ACC112 (cell line): ENCODE results near the gene INHBC.
A peak's percentile ranks its signal among the peaks of the same experiment; 100 is the strongest.
"Not testable (repeated sequence)": the region's sequence is repeated elsewhere in the genome, so short reads cannot be mapped to it uniquely, and the experiment has no call there.

Experiments
- H2AFZ ChIP-seq: fragments of 200-600 bp; sonication (generic); one replicate; pipeline ENCODE4 v1.6.0; 2017; ENCODE audit warnings: antibody characterized with exemption, low read length; ENCODE audit not compliant: unreplicated experiment
- H3K27ac ChIP-seq: fragments of 200-600 bp; sonication (generic); 2 replicates; pipeline ENCODE4 v1.5.1; 2014; ENCODE audit warnings: low read depth, mild to moderate bottlenecking, antibody characterized with exemption, low read length, moderate library complexity
- H3K27me3 ChIP-seq: fragments of 200-600 bp; sonication (generic); 2 replicates; pipeline ENCODE4 v1.6.1; 2014; ENCODE audit warnings: mild to moderate bottlenecking, antibody characterized with exemption, low read length, moderate library complexity, mixed read lengths; ENCODE audit not compliant: insufficient read depth
- H3K36me3 ChIP-seq: fragments of 200-600 bp; sonication (generic); 2 replicates; pipeline ENCODE4 v1.6.1; 2016; ENCODE audit warnings: mild to moderate bottlenecking, antibody characterized with exemption, low read length, moderate library complexity, mixed read lengths; ENCODE audit not compliant: insufficient read depth
- H3K4me1 ChIP-seq: fragments of 200-600 bp; sonication (generic); one replicate; pipeline ENCODE4 v1.6.1; 2016; ENCODE audit warnings: low read length, mixed read lengths; ENCODE audit not compliant: insufficient read depth, unreplicated experiment, control insufficient read depth
- H3K4me3 ChIP-seq: fragments of 200-600 bp; sonication (generic); 2 replicates; pipeline ENCODE4 v1.5.1; 2014; ENCODE audit warnings: mild to moderate bottlenecking, low read depth, low read length
- H3K79me2 ChIP-seq: fragments of 200-600 bp; sonication (generic); one replicate; pipeline ENCODE4 v1.6.0; 2016; ENCODE audit warnings: low read length; ENCODE audit not compliant: control insufficient read depth, unreplicated experiment, insufficient read depth

INHBC gene, protein sequence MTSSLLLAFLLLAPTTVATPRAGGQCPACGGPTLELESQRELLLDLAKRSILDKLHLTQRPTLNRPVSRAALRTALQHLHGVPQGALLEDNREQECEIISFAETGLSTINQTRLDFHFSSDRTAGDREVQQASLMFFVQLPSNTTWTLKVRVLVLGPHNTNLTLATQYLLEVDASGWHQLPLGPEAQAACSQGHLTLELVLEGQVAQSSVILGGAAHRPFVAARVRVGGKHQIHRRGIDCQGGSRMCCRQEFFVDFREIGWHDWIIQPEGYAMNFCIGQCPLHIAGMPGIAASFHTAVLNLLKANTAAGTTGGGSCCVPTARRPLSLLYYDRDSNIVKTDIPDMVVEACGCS

DNA sequence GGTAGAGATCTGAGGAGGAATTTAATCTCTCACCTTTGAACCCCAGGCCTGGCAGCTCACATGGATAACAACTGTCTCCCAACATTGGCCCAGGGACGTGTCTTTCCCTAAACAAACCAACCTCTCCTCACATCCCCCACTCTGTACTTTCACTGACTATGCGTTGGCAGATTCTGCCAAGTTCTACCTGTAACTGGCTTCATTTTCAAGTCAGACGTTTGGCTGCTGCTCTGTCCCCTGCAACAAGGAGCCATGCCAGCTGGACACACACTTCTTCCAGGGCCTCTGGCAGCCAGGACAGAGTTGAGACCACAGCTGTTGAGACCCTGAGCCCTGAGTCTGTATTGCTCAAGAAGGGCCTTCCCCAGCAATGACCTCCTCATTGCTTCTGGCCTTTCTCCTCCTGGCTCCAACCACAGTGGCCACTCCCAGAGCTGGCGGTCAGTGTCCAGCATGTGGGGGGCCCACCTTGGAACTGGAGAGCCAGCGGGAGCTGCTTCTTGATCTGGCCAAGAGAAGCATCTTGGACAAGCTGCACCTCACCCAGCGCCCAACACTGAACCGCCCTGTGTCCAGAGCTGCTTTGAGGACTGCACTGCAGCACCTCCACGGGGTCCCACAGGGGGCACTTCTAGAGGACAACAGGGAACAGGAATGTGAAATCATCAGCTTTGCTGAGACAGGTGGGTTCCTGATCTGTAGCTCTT, at the start of gene INHBC:
Gene INHBC, plus strand, starts transcription at position 268 of the 707 bp plus-strand sequence. Its CDS starts 103 bp downstream, at position 371.
- no peak within 1 kb of the TSS for H3K4me3 ChIP-seq
- H3K4me1 ChIP-seq, result peaks cover 5% of the 10 kb centered on the region

DNA sequence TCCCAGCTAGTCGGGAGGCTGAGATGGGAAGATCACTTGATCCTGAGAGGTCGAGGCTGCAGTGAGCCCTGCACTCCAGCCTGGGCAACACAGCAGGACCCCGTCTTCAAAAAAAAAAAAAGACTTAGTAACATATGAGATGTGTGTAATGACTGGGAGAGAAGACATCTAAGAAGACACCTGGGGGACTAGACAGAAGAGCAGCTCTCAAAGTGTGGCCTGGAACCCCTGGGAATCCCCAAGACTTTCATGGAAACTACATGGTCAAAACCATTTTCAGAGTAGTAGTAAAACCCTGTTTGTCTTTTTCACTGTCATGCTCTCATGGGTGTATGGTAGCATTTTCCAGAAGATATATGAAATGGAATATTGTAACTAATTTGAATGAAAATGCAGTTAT, 49.0 kb upstream of the INHBC start:
- Histone ChIP-seq H3K4me3 (no peak overlapping the region), H3K4me1 (peaks cover 24% of the 10 kb centered on the region), H3K79me2 (no peaks in the 10 kb centered on the region), H3K27ac (no peak overlapping the region), H3K27me3 (no peaks in the 10 kb centered on the region), H3K36me3 (no peaks in the 10 kb centered on the region), H2AFZ (no peak overlapping the region)

More for the DNA sequence above, at the start of gene INHBC:
- Histone ChIP-seq H3K27me3 (no peaks in the 10 kb centered on the region), H3K36me3 (no peaks in the 10 kb centered on the region), H3K79me2 (peaks cover 7% of the 10 kb centered on the region), H3K27ac (no peak within 1 kb of the TSS), H2AFZ (no peak within 1 kb of the TSS)

DNA sequence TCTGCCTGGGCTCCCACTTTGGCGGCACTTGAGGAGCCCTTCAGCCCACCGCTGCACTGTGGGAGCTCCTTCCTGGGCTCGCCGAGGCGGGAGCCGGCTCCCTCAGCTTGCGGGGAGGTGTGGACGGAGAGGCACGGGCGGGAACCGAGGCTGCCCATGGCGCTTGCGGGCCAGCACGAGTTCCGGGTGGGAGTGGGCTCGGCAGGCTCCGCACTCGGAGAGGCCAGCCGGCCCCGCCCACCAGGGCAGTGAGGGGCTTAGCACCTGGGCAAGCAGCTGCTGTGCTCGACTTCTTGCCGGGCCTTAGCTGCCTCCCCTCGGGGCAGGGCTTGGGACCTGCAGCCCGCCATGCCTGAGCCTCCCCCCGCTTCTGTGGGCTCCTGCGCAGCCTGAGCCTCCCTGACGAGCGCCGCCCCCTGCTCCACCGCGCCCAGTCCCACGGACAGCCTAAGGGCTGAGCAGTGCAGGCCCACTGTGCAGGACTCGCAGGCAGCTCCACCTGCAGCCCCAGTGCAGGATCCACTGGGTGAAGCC, 48.3 kb upstream of the INHBC start:
- no peaks in the 10 kb centered on the region for H3K79me2 ChIP-seq
- peaks cover 25% of the 10 kb centered on the region for H3K4me1 ChIP-seq
- H3K36me3 ChIP-seq, result no peaks in the 10 kb centered on the region
- no peaks in the 10 kb centered on the region for H3K27me3 ChIP-seq
- H3K27ac ChIP-seq, result no peak overlapping the region
- no peak overlapping the region for H2AFZ ChIP-seq
- no peak overlapping the region for H3K4me3 ChIP-seq

DNA sequence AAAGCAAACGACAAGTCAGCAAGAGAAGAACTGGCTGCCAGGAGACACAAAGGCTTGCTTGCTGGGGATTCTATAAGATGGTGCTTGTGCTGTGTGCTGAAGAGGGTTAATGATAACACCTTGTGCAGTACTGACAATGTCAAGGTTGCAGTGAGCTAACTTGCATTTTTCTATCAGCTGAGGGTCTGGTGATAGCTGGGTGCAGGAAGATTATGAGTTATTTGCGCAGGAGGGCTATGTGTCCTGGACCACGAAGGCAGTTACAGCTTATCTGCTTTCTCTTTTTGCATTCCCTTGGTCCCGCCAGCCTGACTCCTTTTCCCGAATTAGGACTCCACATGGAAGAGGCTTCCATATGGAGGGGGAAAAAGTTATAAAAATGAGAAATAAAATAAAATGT, 46.2 kb upstream of the INHBC start:
- H3K27ac ChIP-seq, result peak overlapping the region; percentile 86
- H3K27me3 ChIP-seq, result no peaks in the 10 kb centered on the region
- H3K4me1 ChIP-seq, result peaks cover 22% of the 10 kb centered on the region
- no peaks in the 10 kb centered on the region for H3K36me3 ChIP-seq
- H3K4me3 ChIP-seq, result no peak overlapping the region
- H3K79me2 ChIP-seq, result no peaks in the 10 kb centered on the region
- H2AFZ ChIP-seq, result no peak overlapping the region

DNA sequence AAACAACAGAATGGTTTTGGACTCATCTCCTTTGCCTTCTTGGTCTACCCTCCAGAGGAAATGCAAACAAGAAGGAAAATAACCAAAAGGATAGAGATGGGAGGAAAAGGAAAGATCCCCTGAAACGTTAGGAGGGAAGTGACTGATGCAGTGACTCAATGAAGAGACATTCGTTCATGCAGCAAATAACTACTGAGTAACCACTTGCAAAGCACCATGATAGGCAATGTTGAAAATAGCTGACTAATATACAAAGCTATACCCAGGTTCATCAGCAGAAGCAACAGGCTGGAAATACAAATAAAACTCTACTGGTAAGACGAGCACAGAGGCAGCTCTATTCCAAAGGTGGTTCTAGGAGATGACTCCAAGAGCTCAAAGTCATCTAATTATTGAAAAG, 45.6 kb upstream of the INHBC start:
- H2AFZ ChIP-seq, result no peak overlapping the region
- H3K79me2 ChIP-seq, result no peaks in the 10 kb centered on the region
- no peaks in the 10 kb centered on the region for H3K36me3 ChIP-seq
- peak overlapping the region; percentile 86 for H3K27ac ChIP-seq
- peaks cover 22% of the 10 kb centered on the region for H3K4me1 ChIP-seq
- H3K27me3 ChIP-seq, result no peaks in the 10 kb centered on the region
- H3K4me3 ChIP-seq, result peak overlapping the region; percentile 31; the same call in 1 of the 2 replicates

DNA sequence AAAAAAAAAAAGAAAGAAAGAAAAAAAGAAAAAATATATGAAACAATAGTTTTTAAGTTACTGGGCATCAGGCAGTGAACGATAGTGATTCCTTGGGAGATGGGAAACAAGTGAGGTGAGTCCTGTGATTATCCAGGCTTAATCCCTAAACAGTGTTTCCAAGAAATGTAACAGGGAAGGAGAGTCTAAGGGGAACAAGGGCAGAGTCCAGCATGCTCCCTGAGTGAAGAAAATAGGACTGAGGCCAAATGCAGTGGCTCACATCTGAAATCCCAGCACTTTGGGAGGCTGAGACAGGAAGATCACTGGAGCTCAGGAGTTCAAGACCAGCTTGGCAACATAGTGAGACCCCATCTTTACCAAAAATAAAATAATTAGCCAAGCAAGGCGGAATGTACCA, 44.4 kb upstream of the INHBC start:
- Histone ChIP-seq H3K79me2 (no peaks in the 10 kb centered on the region), H3K27ac (peak overlapping the region; percentile 86), H3K4me1 (peaks cover 22% of the 10 kb centered on the region), H3K27me3 (no peaks in the 10 kb centered on the region), H3K36me3 (no peaks in the 10 kb centered on the region), H2AFZ (no peak overlapping the region), H3K4me3 (no peak overlapping the region)

DNA sequence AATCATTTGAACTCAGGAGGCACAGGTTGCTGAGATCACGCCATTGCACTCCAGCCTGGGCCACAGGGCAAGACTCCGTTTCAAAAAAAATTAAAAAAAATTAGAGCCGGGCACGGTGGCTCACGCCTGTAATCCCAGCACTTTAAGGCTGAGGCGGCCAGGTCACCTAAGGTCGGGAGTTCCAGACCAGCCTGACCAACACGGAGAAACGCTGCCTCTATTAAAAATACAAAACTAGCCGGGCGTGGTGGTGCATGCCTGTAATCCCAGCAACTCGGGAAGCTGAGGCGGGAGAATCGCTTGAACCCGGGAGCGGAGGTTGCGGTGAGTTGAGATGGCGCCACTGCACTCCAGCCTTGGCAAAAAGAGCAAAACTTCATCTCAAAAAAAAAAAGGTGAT, 39.5 kb upstream of the INHBC start:
- Histone ChIP-seq H3K4me3 (no peak overlapping the region), H2AFZ (no peak overlapping the region), H3K4me1 (peaks cover 5% of the 10 kb centered on the region), H3K27me3 (no peaks in the 10 kb centered on the region), H3K36me3 (0 out of 2 replicates have a peak, but pooled peaks cover 3% of the 10 kb centered on the region), H3K27ac (no peak overlapping the region), H3K79me2 (no peaks in the 10 kb centered on the region)

DNA sequence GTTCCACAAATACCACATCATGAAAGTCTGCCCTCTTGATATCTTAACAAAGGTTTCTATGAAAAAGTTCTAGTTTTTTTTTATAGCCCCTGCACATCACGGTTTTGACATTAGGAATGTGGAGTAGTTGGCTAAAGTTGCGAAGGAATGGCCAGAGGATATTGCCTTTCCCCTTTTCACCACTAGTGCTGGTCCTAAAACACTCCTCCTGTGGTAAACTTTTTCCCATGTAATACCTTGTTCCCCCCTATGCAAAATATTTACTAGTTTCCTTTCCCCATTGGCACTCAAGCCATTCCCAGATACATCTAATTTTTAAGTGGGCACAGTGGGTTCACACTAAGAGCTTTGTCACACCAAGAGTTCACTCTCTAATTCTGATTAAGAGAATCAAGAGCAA, 37.1 kb upstream of the INHBC start:
- no peaks in the 10 kb centered on the region for H3K4me1 ChIP-seq
- H3K4me3 ChIP-seq, result no peak overlapping the region
- no peak overlapping the region for H3K27ac ChIP-seq
- peaks cover 3% of the 10 kb centered on the region for H3K79me2 ChIP-seq
- no peak overlapping the region for H2AFZ ChIP-seq
- no peaks in the 10 kb centered on the region for H3K27me3 ChIP-seq
- 0 out of 2 replicates have a peak, but pooled peaks cover 3% of the 10 kb centered on the region for H3K36me3 ChIP-seq

DNA sequence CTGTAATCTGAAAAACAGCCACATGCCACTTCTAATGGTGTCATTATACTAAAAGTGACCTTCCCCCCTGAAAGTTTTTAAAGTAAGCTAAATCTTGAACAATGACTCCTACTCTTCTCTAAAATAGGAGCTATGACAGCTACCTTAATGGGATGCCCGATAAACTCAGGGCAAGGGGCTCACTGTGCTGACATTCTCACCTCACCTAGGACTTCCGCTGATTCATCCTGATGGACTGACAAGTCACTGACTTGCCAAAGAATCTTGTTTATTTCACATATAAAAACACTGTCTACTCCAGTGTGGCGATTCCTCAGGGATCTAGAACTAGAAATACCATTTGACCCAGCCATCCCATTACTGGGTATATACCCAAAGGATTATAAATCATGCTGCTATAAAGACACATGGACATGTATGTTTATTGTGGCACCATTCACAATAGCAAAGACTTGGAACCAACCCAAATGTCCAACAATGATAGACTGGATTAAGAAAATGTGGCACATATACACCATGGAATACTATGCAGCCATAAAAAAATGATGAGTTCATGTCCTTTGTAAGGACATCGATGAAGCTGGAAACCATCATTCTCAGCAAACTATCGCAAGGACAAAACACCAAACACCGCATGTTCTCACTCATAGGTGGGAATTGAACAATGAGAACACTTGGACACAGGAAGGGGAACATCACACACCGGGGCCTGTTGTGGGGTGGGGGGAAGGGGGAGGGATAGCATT, 34.7 kb upstream of the INHBC start:
- not testable (repeated sequence) for H2AFZ ChIP-seq, H3K27ac ChIP-seq, H3K27me3 ChIP-seq, H3K4me3 ChIP-seq, H3K79me2 ChIP-seq, H3K36me3 ChIP-seq, H3K4me1 ChIP-seq

DNA sequence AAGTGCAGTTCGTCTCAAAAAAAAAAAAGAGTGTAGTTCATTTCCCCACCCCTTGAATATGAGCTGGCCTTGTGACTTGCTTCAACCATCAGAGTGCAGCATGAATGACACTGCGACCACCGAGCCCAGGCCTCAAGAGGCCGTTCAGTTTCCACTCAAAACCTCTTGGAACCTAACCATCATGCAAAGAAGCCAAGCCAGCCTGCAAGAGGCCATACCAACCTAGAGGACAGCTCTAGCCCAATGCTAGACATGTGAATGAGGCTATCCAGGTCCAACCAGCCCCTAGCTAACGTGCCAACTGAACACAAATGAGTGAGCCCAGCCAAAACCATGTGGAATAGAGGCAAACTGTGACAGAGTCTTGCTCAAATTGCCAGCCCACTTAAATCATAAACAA, 33.4 kb upstream of the INHBC start:
- Histone ChIP-seq H3K79me2 (peaks cover 3% of the 10 kb centered on the region), H3K36me3 (no peaks in the 10 kb centered on the region), H3K27me3 (no peaks in the 10 kb centered on the region), H3K27ac (no peak overlapping the region), H3K4me1 (no peaks in the 10 kb centered on the region), H3K4me3 (no peak overlapping the region), H2AFZ (no peak overlapping the region)
